IPS DF 19.7 (cell line): ENCODE measurements around the gene LRP6.
"Not testable (repeated sequence)": the region's sequence is repeated elsewhere in the genome, so short reads cannot be mapped to it uniquely, and the experiment has no call there.

ENCODE experiments used
- DNase-seq: peaks from one replicate; pipeline ENCODE4 v3.0.0-alpha.2; 2013; ENCODE audit warnings: low read depth, low spot score

Gene LRP6

DNA sequence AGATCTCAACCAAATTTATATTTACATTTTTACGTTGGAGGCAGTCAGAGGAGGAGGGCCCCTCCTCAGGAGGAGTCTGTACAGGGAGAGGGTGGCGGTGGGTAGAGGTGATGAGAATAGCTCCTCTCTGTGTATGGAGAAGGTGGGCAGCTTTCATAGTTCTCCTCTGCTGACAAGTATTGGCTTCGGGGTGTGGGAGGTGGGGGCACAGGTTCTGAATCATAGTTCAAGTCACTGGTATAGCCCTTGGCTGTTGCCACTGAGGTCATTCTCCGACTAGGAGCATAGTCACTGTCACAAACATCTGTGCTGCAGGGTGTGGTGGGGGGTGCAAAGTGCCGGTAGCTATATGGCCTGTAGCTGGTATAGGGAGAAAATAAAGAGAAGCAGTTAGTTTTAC lies 145.8 kb downstream of the LRP6 start:
- DNase-seq: no peak

GRCh38 chr12:12116677-12117076 lies 150.2 kb downstream of the LRP6 start:
- no peak for DNase-seq

- DNase-seq: no peak
Measured at GRCh38 chr12:12115514-12115913, 151.3 kb downstream of the LRP6 start.

DNA sequence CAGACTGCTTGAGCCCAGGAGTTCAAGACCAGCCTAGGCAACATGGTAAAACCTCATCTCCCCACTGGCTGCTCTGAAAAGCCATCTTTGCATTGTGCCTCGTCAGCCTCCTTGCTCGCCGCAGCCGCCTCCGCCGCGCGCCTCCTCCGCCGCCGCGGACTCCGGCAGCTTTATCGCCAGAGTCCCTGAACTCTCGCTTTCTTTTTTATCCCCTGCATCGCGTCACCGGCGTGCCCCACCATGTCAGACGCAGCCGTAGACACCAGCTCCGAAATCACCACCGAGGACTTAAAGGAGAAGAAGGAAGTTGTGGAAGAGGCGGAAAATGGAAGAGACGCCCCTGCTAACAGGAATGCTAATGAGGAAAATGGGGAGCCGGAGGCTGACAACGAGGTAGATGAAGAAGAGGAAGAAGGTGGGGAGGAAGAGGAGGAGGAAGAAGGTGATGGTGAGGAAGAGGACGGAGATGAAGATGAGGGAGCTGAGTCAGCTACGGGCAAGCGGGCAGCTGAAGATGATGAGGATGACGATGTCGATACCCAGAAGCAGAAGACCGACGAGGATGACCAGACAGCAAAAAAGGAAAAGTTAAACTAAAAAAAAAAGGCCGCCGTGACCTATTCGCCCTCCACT lies 155.8 kb downstream of the LRP6 start:
- not testable (repeated sequence) for DNase-seq

GRCh38 chr12:12108441-12109058 lies 158.3 kb downstream of the LRP6 start:
- DNase-seq: no peak

- DNase-seq: no peak
Measured at GRCh38 chr12:12107678-12108077, 159.2 kb downstream of the LRP6 start.

GRCh38 chr12:12099102-12099501 lies 167.7 kb downstream of the LRP6 start:
- DNase-seq: no peak

- no peak for DNase-seq
Measured at GRCh38 chr12:12098691-12099015, 168.2 kb downstream of the LRP6 start.

GRCh38 chr12:12097891-12098690 lies 168.8 kb downstream of the LRP6 start:
- no peak for DNase-seq

DNA sequence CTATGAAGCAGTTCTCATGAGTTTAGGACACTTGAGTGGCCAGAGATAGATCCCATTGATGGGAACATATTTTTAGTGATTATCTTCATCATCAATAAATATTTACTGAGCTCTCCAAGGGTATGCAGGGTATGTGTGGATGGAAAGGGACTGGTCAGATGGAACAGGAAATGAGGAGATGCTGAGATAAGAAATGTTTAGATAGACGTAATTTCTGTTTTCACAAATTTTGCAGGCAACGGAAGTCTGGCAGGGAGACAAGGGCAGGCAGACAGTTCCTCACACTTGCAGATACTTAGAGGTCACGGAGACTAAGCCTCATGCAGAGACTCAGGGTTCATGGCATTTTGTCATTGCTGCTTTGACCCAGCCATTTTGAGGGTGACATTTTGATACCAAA lies 171.8 kb downstream of the LRP6 start:
- DNase-seq: no peak

DNA sequence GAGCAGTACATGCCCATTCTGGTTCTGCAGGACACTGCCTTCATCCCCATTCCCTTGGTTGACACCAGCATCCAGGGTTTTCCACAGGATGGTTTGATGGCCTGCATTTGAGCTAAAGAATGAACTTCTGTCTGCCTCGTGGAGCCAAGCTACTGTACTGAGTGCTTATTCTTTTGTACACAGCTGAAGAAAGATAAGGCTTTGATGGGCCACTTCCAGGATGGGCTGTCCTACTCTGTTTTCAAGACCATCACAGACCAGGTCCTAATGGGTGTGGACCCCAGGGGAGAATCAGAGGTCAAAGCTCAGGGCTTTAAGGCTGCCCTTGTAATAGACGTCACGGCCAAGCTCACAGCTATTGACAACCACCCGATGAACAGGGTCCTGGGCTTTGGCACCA lies 172.4 kb downstream of the LRP6 start:
- DNase-seq: no peak

DNA sequence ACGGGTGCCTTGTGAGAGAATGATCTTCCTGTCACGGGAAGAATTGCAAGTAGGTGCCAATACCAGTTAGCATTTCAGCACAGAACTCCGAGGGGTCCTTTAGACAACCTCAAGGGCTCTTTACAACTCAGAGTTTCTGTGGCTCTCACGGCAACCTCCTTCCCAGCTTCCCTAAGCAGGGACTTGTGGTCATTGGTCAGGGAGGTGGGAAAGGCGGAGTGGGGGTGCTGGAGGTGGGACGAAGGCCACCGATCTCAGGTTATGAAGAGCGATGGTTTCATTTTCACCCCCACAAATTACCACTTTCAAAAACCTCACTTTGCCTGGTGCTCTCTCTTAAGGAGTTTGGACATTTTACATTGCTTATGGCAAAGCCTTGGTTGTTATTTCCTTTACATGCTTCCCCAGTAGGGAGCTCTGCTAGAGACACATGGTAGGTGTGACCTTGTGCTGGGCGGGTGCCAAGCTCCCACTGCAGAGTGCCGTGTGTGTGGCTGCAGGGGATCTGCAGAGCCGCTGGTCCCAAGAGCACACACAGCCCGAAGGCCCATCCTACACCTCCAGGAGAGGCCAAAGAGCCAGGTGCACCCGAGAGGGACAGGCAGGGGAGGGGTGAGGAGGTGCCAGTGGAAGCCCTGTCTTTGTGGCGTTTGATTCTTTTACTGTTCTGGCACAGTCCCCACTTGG lies 174.7 kb downstream of the LRP6 start:
- no peak for DNase-seq

DNA sequence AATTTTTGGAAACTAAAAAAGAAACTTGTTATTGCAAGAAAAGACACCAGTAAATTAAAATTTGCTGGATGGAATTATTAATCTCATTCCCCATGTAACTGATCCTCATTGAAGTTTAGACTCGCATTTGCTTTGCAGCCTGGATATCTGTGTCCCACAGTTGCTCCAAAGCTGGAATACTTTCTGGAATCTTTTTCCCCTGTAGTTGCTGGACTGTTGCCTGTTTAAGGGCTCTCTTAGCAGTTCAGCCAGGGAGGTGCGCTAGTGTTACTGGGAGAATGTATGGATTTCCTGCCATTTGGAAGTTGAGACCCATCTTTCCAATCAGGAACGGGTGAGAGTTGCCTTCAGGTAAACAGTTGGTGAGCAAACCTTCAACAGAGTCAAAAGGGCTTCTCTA lies 175.8 kb downstream of the LRP6 start:
- DNase-seq: no peak

- DNase-seq: no peak
Measured at GRCh38 chr12:12088761-12089160, 178.1 kb downstream of the LRP6 start.

DNA sequence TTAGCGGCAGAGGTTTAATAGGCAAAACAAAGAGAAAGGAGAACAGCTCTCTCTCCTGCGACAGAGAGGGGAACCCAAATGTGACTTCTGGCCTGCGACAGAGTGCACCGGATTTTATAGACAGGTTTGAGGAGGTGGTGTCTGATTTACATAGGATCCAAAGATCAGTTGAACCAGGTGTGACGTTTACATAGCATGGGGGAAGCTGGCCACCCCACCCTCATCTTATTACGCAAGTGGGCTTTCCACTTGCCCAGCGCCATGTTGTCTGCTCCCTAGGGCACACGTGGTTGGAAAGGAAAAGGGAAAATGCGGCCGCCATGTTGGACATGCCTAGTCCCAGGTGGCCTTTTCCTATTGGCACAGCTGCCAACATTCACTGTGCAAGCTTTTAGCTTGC lies 178.7 kb downstream of the LRP6 start:
- DNase-seq: no peak

- no peak for DNase-seq
Measured at GRCh38 chr12:12087693-12088034, 179.2 kb downstream of the LRP6 start.

DNA sequence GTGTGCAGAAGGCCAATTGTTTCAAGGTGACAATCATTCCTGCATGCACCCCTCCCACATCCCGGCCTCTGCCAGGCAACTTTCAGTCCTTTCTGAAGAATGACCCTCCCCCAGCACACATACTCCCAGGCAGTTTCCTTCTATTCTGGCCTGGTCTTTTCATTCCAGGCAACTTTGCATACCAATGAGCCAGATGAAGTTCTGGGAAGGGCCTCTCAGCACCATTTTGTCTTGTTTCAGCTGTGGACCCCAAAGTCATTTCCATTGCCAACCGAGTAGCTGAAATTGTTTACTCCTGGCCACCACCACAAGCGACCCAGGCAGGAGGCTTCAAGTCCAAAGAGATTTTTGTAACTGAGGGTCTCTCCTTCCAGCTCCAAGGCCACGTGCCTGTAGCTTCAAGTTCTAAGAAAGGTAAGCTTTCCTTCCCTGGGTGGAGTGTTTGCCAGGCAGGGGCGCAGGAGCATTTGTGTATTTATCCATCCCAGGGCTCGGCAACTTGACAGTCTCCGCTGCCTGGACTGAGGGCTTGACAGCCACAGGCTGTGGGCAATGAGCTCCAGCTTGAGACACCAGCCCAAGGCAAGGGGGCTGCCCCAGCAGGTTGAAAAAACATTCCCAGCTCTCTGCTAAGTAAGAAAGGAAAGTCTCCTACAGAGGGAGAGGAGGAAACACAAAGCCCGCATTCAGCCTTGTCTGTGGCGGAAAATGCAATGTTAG lies 179.7 kb downstream of the LRP6 start:
- peak; percentile 83 for DNase-seq

GRCh38 chr12:12086362-12086761 lies 180.5 kb downstream of the LRP6 start:
- DNase-seq: no peak

DNA sequence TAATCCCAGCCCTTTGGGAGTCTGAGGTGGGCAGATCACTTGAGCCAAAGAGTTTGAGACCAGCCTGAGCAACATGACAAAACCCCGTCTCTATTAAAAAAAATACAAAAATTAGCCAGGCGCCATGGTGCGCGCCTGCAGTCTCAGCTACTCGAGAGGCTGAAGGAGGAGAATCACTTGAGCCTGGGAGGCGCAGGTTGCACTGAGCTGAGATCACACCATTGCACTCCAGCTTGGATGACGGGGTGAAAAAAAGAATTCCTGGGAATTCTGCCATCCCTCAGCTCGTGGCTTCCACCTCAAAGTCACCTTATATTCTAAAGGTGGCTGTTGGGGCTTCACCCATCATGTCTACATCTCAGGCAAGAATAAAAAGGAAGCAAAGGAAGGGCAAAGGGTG lies 183.2 kb downstream of the LRP6 start:
- no peak for DNase-seq

GRCh38 chr12:12081836-12082497 lies 184.9 kb downstream of the LRP6 start:
- no peak for DNase-seq

- no peak for DNase-seq
Measured at GRCh38 chr12:12079291-12079690, 187.6 kb downstream of the LRP6 start.
